ENCODE results near the gene ADAMTSL4.

The ADAMTSL4 gene

DNA sequence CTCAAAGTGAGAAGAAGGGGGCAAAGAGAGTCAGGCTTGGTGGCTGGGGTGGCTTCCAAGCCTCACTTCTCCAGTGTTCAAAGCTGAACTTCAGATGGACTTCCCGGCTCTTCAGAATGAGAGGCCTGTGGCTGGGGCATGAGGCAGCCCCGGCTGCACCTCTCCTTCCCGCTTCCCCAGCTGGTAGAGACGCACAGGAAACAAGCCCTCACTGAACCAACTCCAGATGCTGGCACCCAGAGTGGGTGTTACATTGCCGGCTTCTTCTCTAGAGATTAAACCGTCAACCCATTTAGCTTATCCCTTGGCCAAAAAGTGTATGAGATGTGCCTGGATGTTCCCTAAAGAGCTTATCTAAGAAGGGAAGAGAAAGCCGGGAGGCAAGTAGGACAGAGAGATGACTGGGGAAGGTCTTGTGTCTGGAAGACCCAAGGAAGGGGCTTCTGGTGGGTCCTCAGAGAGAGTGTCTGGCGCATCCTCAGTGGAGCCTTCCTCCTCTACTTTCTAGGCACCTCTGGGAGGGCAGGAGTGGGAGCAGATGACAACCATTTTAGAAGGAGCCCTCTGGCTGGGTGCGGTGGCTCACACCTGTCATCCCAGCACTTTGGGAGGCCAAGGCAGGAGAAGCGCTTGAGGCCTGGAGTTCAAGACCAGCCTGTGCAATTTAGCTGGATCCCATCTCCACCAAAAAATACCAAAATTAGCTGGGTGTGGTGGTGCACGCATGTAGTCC lies 2.0 kb downstream of the ADAMTSL4 start:
- no peaks in the 10 kb centered on the region for H3F3A ChIP-seq (ENCODE audit: insufficient read depth, low read length)
- TF ChIP-seq, protein P1, sequence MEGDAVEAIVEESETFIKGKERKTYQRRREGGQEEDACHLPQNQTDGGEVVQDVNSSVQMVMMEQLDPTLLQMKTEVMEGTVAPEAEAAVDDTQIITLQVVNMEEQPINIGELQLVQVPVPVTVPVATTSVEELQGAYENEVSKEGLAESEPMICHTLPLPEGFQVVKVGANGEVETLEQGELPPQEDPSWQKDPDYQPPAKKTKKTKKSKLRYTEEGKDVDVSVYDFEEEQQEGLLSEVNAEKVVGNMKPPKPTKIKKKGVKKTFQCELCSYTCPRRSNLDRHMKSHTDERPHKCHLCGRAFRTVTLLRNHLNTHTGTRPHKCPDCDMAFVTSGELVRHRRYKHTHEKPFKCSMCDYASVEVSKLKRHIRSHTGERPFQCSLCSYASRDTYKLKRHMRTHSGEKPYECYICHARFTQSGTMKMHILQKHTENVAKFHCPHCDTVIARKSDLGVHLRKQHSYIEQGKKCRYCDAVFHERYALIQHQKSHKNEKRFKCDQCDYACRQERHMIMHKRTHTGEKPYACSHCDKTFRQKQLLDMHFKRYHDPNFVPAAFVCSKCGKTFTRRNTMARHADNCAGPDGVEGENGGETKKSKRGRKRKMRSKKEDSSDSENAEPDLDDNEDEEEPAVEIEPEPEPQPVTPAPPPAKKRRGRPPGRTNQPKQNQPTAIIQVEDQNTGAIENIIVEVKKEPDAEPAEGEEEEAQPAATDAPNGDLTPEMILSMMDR (IDR thresholded peaks at IDR 0.05; ENCODE audit: low read length) = no peak
- TF ChIP-seq EZH2 (optimal IDR thresholded peaks at IDR 0.05; ENCODE audit: low read depth, low read length) = no peak
- no peak overlapping the region for H3K4me3 ChIP-seq (ENCODE audit: low read length)
- no peak overlapping the region for H3K27ac ChIP-seq (ENCODE audit: low read length)
- no peak overlapping the region for H2AFZ ChIP-seq (ENCODE audit: low read length)
- H3K9ac ChIP-seq (ENCODE audit: low read length) = no peak overlapping the region
- 0 out of 2 replicates have a peak, but pooled peaks cover 2% of the 10 kb centered on the region for H3K4me1 ChIP-seq (ENCODE audit: low read length)
- peak; percentile 5 for DNase-seq
- no peaks in the 10 kb centered on the region for H3K36me3 ChIP-seq (replicated peaks; ENCODE audit: insufficient read depth, low read length)
- no peaks in the 10 kb centered on the region for H4K20me1 ChIP-seq (ENCODE audit: insufficient read depth, low read length)
- peaks cover 32% of the 10 kb centered on the region for H3K27me3 ChIP-seq (replicated peaks; ENCODE audit: insufficient read depth, low read length)
- no peaks in the 10 kb centered on the region for H3K9me2 ChIP-seq (replicated peaks; ENCODE audit: insufficient read depth, low read length)
- H3K79me2 ChIP-seq (ENCODE audit: low read length) = no peaks in the 10 kb centered on the region
- no peaks in the 10 kb centered on the region for H3K9me3 ChIP-seq (replicated peaks; ENCODE audit: insufficient read depth, low read length)
- no peak overlapping the region for H3K4me2 ChIP-seq (ENCODE audit: low read depth, low read length)

DNA sequence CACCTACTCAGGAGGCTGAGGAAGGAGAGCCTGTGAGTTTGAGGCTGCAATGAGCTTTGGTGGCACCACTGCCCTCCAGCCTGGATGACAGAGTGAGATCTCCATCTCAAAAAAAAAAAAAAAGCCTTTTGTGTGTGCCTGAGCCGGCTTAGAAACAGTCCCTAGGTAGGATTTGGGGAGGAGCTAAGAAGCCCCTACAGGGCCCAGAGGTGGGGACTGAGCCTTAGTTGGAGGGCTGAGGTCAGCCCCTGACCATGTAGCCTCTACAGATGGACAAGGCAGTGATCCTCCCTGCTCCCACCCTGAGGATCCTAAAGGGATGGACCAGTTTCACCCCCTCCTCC lies 2.5 kb downstream of the ADAMTSL4 start:
- Histone ChIP-seq H3K9ac (ENCODE audit: low read length) (no peak overlapping the region), H3K4me1 (ENCODE audit: low read length) (0 out of 2 replicates have a peak, but pooled peaks cover 2% of the 10 kb centered on the region), H3K27ac (ENCODE audit: low read length) (no peak overlapping the region), H3K4me3 (ENCODE audit: low read length) (no peak overlapping the region), H3K27me3 (replicated peaks; ENCODE audit: insufficient read depth, low read length) (peaks cover 32% of the 10 kb centered on the region), H3K9me3 (replicated peaks; ENCODE audit: insufficient read depth, low read length) (no peaks in the 10 kb centered on the region), H3F3A (ENCODE audit: insufficient read depth, low read length) (no peaks in the 10 kb centered on the region), H3K4me2 (ENCODE audit: low read depth, low read length) (no peak overlapping the region), H2AFZ (ENCODE audit: low read length) (no peak overlapping the region), H4K20me1 (ENCODE audit: insufficient read depth, low read length) (no peaks in the 10 kb centered on the region), H3K79me2 (ENCODE audit: low read length) (no peaks in the 10 kb centered on the region), H3K36me3 (replicated peaks; ENCODE audit: insufficient read depth, low read length) (no peaks in the 10 kb centered on the region), H3K9me2 (replicated peaks; ENCODE audit: insufficient read depth, low read length) (no peaks in the 10 kb centered on the region)
- DNase-seq = no peak
- TF ChIP-seq EZH2phosphoT487 (IDR thresholded peaks at IDR 0.05; ENCODE audit: low read length) = no peak
- TF ChIP-seq, protein P1 (IDR thresholded peaks at IDR 0.05; ENCODE audit: low read length) = no peak
- TF ChIP-seq EZH2 (optimal IDR thresholded peaks at IDR 0.05; ENCODE audit: low read depth, low read length) = no peak

DNA sequence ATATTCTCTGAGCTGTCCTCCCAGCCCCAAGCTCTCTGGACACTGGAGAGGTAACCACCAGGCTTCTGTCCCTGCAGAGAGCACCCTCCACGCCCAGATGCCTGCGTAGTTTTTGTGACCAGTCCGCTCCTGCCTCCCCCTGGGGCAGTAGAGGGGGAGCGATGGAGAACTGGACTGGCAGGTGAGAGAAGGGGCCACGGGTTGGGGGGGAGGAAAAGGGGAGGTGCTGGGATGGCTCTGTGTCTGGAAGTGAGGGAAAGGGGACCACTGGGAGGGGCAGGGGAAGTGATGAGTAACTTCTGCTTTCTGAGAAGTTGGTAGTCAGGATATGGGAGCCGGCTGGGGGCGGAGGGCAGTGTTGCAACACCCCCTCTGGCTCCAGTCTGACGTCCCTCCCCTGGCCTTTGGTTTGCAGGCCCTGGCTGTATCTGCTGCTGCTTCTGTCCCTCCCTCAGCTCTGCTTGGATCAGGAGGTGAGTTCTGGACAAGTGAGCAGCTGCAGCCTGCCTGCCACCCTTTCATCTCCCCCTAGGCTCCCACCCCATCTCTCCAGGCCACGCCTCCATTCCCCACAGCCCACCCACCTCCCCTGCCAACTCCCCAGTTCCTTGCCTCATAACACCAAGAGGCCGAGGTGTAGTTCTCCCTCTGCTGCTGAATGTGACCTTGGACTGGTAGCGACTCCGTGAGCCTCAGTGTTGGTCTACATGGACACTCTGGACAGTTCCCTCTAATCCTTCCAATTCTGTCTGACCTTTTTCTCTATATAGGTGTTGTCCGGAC lies 3.1 kb downstream of the ADAMTSL4 start:
- Histone ChIP-seq H2AFZ (ENCODE audit: low read length) (no peak overlapping the region), H3F3A (ENCODE audit: insufficient read depth, low read length) (no peaks in the 10 kb centered on the region), H3K79me2 (ENCODE audit: low read length) (no peaks in the 10 kb centered on the region), H3K27ac (ENCODE audit: low read length) (no peak overlapping the region), H3K4me1 (ENCODE audit: low read length) (0 out of 2 replicates have a peak, but pooled peaks cover 2% of the 10 kb centered on the region), H3K4me3 (ENCODE audit: low read length) (no peak overlapping the region), H4K20me1 (ENCODE audit: insufficient read depth, low read length) (no peaks in the 10 kb centered on the region), H3K27me3 (replicated peaks; ENCODE audit: insufficient read depth, low read length) (peaks cover 32% of the 10 kb centered on the region), H3K4me2 (ENCODE audit: low read depth, low read length) (no peak overlapping the region), H3K9ac (ENCODE audit: low read length) (no peak overlapping the region), H3K9me3 (replicated peaks; ENCODE audit: insufficient read depth, low read length) (no peaks in the 10 kb centered on the region), H3K36me3 (replicated peaks; ENCODE audit: insufficient read depth, low read length) (no peaks in the 10 kb centered on the region), H3K9me2 (replicated peaks; ENCODE audit: insufficient read depth, low read length) (no peaks in the 10 kb centered on the region)
- TF ChIP-seq, protein P1 (IDR thresholded peaks at IDR 0.05; ENCODE audit: low read length) = no peak
- TF ChIP-seq EZH2 (optimal IDR thresholded peaks at IDR 0.05; ENCODE audit: low read depth, low read length) = no peak
- no peak for TF ChIP-seq EZH2phosphoT487 (IDR thresholded peaks at IDR 0.05; ENCODE audit: low read length)
- no peak for DNase-seq

Data from MM.1S (cell line).